Type B pancreatic cell (in vitro differentiated cells): ENCODE data around the gene SETD4. TPM values are rescaled to one million over a fixed set of nuclear protein-coding genes. Genes with fewer than 3 reads are reported as not detected.

Experiments used
- DNase-seq: peaks from one replicate; pipeline ENCODE4 v3.0.0; 2021; ENCODE audit warnings: mixed read lengths; ENCODE audit not compliant: unreplicated experiment; ENCODE audit errors: extremely low spot score
- H3K27ac Mint-ChIP-seq: 2 replicates; pipeline ENCODE4 v1.8.0; 2021; ENCODE audit warnings: mild to moderate bottlenecking, mixed read lengths
- H3K27me3 Mint-ChIP-seq: 2 replicates; pipeline ENCODE4 v1.8.0; 2021; ENCODE audit warnings: mixed read lengths
- H3K36me3 Mint-ChIP-seq: 2 replicates; pipeline ENCODE4 v1.8.0; 2021; ENCODE audit warnings: mixed read lengths
- H3K4me1 Mint-ChIP-seq: one replicate; pipeline ENCODE4 v1.8.0; 2021; ENCODE audit warnings: mixed read lengths; ENCODE audit not compliant: unreplicated experiment
- H3K4me3 Mint-ChIP-seq: 2 replicates; pipeline ENCODE4 v1.8.0; 2021; ENCODE audit warnings: mild to moderate bottlenecking, mixed read lengths
- H3K9me3 Mint-ChIP-seq: 2 replicates; pipeline ENCODE4 v1.8.0; 2021; ENCODE audit warnings: mixed read lengths
- total RNA-seq: library from RNA; stranded (reverse); gene quantifications from 2 replicates; pipeline ENCODE4 v1.2.1, GENCODE V29; 2021; ENCODE audit warnings: low replicate concordance
- TF ChIP-seq, protein P1 (sequence below): fragments of 200-600 bp; sonication (generic); conservative IDR thresholded peaks from 2 replicates; pipeline ENCODE4 v1.5.0; 2021; ENCODE audit warnings: antibody characterized with exemption, mild to moderate bottlenecking

Gene SETD4
- total RNA-seq, 1 donor from 2014 or later, result 26.4 TPM

DNA sequence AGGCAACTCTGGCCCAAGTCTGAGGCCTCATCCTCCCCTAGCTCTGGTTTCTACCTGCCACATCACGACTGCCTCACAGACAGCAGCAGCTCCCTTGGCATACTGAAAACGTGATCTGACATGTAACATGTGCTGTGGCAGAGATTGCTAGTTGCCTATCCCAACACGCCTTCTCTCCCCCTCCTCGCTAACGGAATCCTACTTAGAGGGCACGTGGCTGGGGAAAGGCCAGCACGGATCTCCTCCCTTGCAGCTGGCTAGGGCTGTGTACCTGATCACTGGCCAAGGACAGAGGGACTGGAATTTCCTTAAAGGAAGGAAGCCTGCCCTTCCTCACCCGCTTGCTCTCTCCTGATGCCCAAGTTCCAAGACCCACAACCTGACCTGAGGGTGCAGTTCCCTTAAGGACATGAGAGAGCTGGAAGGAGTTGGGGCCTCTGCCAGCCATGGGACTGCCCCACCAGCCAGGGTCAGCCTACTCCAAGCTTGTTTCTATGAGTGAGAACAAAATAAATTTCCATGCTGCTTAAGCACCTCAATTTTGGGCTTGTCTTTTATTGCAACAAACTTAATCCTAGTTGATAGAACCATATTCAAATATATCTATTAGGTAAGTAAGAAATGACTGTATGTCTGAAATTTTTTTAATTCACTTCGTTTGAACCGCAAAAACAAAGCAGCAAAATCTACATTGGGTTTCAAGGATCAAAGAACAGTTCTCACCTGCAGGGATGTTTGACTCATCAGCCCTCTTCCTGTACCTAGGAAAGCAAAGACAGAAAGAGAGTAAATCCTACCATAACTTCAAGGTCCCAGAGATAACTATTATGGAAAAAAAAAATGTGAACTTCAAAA is 7.2 kb downstream of the SETD4 start:
- Mint-ChIP-seq H3K36me3 (peaks cover 39% of the 10 kb centered on the region), H3K4me3 (no peak overlapping the region), H3K27ac (no peak overlapping the region), H3K4me1 (peaks cover 7% of the 10 kb centered on the region), H3K27me3 (no peaks in the 10 kb centered on the region), H3K9me3 (no peaks in the 10 kb centered on the region)
- DNase-seq, result no peak
- TF ChIP-seq, protein P1, sequence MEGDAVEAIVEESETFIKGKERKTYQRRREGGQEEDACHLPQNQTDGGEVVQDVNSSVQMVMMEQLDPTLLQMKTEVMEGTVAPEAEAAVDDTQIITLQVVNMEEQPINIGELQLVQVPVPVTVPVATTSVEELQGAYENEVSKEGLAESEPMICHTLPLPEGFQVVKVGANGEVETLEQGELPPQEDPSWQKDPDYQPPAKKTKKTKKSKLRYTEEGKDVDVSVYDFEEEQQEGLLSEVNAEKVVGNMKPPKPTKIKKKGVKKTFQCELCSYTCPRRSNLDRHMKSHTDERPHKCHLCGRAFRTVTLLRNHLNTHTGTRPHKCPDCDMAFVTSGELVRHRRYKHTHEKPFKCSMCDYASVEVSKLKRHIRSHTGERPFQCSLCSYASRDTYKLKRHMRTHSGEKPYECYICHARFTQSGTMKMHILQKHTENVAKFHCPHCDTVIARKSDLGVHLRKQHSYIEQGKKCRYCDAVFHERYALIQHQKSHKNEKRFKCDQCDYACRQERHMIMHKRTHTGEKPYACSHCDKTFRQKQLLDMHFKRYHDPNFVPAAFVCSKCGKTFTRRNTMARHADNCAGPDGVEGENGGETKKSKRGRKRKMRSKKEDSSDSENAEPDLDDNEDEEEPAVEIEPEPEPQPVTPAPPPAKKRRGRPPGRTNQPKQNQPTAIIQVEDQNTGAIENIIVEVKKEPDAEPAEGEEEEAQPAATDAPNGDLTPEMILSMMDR, result no peak

DNA sequence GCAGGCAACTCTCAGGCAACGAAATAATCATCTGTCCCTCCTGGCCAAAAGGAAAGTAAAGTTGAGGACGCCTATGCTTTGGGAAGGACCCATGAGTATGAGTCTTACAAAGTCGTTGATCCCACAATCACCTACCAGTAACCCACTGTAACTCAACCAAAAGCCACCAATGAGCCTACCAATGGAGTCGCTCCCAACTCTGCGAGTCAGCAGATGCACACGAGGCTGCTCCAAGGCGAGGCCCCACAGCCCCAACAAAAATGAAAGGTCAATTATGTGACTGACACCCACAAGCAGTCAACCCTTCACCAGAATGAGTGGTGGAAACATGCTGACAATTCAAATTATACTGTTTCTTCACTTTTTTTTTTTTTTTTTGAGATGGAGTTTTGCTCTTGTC is 12.0 kb downstream of the SETD4 start:
- Mint-ChIP-seq H3K4me3 (no peak overlapping the region), H3K36me3 (peaks cover 43% of the 10 kb centered on the region), H3K9me3 (no peaks in the 10 kb centered on the region), H3K4me1 (no peaks in the 10 kb centered on the region), H3K27ac (no peak overlapping the region), H3K27me3 (no peaks in the 10 kb centered on the region)
- no peak for DNase-seq
- TF ChIP-seq, protein P1, result no peak

DNA sequence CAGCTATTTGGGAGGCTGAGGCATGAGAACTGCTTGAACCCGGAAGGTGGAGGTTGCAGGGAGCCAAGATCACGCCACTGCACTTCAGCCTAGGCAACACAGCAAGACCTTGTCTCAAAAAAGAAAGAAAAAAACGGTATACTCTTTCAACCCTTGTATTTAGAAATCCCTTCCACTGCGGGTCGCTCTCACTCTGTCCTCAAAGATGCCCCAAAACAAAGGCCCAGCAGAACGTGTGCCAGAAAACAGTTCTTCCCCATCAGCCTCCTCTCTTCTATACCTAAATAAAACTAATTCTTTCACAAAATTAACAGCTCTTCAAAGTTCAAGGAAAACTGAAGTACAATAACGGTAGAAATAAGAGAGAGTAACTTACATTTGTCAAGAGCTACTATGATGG is 13.2 kb downstream of the SETD4 start:
- TF ChIP-seq, protein P1, result no peak
- Mint-ChIP-seq H3K9me3 (no peaks in the 10 kb centered on the region), H3K27ac (no peak overlapping the region), H3K4me1 (no peaks in the 10 kb centered on the region), H3K4me3 (no peak overlapping the region), H3K27me3 (no peaks in the 10 kb centered on the region), H3K36me3 (peaks cover 47% of the 10 kb centered on the region)
- DNase-seq, result no peak

DNA sequence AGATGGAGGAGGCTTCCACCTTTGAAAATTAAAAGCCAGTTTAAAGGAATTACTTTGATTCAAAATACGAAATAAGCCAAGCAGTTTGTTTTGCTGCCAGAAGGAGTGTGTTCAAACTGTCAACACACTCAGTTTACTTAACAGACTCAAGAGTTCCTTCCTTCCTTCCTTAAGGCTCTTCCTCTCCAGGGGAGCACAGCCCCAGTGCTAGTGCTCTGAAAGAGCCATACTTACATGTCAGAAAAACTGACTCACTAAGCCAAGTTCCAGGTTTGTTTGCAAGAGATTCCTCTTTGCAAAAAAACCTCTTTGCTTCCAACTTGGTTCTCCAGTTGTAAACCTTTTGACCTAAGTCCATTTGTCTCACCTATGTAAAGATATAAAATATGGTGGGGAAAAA is 14.3 kb downstream of the SETD4 start:
- Mint-ChIP-seq H3K9me3 (no peaks in the 10 kb centered on the region), H3K27ac (no peak overlapping the region), H3K36me3 (peaks cover 44% of the 10 kb centered on the region), H3K4me3 (no peak overlapping the region), H3K4me1 (no peaks in the 10 kb centered on the region), H3K27me3 (no peaks in the 10 kb centered on the region)
- TF ChIP-seq, protein P1, result no peak
- DNase-seq, result no peak

DNA sequence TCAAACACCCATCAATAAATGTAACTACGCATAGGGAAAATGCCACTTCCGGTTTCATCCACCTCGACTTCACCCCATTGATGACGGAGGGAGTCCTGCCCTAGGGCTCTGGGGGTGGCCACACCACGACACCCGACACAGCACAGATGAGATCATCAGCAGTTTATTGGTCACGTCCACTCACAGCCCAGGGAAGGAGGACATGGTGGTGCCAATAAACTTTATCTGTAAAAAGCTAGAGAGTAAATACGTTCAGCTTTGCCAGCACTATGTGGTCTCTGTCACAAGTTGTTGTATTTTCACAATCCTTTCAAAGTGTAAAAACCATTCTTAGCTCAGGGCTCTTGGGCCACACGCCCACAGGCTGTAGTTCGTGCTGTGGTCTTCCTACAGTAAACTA is 16.3 kb downstream of the SETD4 start:
- no peak overlapping the region for H3K27ac Mint-ChIP-seq
- peaks cover 32% of the 10 kb centered on the region for H3K36me3 Mint-ChIP-seq
- H3K4me1 Mint-ChIP-seq, result no peaks in the 10 kb centered on the region
- no peak overlapping the region for H3K4me3 Mint-ChIP-seq
- no peaks in the 10 kb centered on the region for H3K9me3 Mint-ChIP-seq
- TF ChIP-seq, protein P1, result no peak
- no peak for DNase-seq
- no peaks in the 10 kb centered on the region for H3K27me3 Mint-ChIP-seq
